ENCODE data around the gene KLHDC10. TPM values are rescaled to one million over a fixed set of nuclear protein-coding genes. Genes with fewer than 3 reads are reported as not detected.
A peak's percentile ranks its signal among the peaks of the same experiment; 100 is the strongest.
"Not testable (repeated sequence)": the region's sequence is repeated elsewhere in the genome, so short reads cannot be mapped to it uniquely, and the experiment has no call there.

The KLHDC10 gene
- total RNA-seq, 1 donor from 2014 or later: 33.1 TPM

DNA sequence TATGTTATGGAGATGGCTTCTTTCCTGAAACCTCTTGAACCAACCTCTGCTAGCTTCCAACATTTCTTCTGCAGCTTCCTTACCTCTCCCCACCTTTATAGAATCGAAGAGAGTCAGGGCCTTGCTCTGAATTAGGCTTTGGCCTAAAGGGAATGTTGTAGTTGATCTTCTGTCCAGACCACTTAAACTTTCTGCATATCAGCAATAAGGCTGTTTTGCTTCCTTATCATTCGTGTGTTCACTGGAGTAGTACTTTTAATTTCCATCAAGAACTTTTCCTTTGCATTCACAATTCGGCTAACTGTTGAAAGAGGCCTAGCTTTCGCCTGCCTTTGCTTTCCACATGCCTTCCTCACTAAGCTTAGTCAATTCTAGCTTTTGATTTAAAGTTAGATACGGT, 48.0 kb downstream of the KLHDC10 start:
- no peak for DNase-seq (ENCODE audit: low spot score)

DNA sequence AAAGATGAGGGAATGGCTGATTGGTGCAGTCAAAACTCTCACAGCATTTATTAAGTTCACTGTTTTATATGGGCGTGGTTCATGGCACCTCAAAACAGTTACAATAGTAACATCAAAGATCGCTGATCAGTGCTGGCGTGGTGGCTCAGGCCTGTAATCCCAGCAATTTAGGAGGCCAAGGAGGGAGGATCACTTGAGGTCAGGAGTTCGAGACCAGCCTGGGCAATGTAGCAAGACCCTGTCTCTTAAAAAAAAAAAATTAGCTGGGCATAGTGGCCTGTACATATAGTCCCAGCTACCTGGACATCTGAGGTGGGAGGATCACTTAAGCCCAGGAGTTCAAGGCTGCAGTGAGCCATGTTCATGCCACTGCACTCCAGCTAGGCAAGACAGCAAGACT, 48.5 kb downstream of the KLHDC10 start:
- DNase-seq (ENCODE audit: low spot score): no peak

DNA sequence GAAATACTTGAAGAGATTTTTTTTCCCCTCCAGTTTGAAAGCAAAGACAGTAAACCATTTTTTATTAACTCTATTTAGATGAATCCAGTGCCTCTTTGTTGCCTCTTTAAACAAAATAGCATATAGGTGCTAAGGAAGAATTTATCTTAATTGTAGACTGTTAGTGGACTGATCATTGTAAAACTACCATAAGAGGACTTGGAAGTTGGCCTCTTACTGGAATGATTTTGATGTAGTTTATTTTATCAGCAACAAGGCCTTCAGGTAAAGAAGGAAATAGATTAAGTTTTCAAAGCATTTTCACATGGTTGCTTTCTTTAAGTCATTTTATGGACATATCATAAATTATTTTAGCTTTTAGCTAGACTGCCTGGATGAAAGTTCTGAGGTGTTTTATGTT, 53.2 kb downstream of the KLHDC10 start:
- no peak for DNase-seq (ENCODE audit: low spot score)

DNA sequence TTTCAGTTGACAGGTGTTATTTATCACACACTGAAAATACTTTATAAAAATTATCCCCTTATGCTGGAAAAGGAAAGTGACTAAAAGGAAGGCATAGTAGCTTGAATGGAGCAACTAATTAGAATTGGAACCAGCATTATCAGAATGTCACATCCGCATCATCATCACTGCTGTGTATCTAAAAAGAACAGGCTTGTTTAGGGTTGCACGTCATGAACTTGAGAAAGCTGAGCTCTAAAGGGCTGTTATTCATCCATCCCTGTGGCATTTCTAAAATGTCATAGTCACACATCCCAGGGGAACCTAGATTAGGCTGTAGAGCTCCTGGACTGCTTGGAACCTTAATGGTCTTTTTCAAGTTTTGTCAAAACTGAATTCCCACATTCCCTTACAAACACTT, 54.4 kb downstream of the KLHDC10 start:
- no peak for DNase-seq (ENCODE audit: low spot score)

DNA sequence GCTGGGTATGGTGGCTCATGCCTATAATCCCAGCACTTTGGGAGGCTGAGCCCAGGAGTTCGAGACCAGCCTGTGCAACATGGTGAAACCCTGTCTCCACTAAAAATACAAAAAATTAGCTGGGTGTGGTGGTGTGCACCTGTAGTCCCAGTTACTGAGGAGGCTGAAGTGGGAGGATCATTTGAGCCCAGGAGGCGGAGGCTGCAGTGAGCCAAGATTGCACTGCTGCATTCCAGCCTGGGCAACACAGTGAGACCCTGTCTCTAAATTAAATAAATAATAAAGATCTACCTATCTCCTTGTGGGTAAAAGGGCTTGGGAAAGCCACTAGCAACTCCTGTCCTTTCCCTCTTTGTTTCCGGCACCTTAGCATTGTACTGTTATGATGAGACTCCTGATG, 56.5 kb downstream of the KLHDC10 start:
- not testable (repeated sequence) for DNase-seq (ENCODE audit: low spot score)

DNA sequence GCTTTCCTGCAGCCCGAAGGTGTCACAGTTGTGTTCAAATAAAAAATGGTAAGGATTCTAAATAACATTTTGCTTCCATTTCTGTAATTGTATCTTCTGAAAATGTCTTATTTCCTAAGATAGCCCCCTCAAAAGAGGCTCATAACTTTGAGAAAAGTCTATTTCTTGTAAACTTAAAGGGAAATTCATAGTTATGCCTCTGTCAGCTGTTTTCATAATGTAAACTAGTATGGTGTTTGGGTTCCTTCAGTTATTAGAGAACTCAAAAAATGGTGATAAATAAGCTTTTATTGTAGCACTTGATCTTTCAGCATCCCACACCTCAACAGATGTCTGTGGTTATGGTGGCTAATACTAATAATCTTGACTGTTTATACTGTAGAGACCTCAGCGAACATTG, 57.1 kb downstream of the KLHDC10 start:
- DNase-seq (ENCODE audit: low spot score): no peak

DNA sequence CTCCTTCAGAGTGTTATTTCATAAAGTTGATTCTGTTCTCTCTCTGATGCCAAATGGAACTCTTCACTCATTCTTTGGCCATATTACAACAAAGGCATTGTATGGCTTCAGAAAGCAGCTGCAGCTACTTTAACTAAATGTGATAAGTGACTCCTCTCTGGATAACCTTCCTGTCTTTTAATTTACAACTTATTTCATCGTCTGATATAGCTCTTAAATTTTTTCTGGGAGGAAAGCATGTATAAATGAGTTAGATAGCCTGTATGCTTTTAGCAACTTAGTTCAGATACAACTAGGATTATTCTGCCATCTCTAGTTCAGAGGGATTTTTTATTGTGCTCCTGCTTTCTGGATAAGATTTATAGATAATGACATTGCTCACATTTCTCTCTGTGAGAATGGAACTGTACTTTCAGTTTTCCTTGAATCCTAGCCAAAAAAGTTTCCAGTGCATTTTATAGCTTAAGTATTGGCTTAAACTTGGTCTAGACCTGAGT, 57.5 kb downstream of the KLHDC10 start:
- no peak for DNase-seq (ENCODE audit: low spot score)

DNA sequence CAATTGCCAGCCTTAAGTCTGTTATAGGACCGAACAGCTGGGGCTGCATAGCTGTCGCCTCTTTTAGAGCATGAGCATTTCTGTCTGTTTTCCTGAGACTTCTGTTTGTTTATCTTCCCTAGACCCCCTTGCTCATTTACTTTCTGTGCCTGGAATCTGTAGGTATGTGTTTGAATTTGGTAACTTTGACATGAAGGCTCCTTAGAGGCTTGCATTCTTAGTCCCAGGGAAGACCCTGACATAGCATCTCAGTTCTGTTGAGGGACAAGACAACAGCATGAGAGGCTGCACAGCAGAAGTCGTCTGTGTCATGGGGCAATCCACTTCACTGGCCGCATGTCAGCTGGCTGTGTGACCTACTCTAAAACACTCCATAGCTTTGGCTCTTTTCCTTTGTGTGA, 58.7 kb downstream of the KLHDC10 start:
- no peak for DNase-seq (ENCODE audit: low spot score)

DNA sequence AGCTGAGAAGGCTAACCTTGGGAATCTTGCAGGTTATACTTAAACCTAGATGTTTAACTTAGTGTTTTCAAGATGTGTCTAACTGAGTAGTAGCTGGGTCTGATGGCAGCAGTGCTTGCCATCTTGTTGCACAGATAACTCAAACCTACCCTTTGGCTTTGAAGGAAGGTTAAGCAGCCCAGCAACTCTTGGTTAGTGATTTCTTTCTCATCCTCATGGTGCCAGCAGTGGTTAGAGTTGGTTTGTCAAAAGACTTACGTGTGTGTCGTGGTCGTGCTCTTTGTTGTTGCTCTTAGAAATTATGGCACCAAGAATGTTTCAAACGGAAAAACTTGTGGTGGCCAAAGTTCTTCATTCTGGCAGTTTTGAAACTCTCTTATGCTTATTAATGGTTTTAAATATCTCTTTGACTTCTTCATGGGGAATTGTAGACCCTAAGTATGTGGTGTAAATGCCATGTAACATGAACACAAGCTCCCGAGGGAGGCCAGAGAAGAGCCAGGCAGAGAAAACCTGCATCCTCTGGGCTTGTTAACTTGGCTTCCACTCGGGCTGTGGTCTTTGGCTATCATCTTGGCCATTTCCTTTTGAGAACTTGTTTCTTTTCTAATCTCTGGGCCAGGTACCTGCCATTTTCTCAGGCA, 61.0 kb downstream of the KLHDC10 start:
- DNase-seq (ENCODE audit: low spot score): no peak

DNA sequence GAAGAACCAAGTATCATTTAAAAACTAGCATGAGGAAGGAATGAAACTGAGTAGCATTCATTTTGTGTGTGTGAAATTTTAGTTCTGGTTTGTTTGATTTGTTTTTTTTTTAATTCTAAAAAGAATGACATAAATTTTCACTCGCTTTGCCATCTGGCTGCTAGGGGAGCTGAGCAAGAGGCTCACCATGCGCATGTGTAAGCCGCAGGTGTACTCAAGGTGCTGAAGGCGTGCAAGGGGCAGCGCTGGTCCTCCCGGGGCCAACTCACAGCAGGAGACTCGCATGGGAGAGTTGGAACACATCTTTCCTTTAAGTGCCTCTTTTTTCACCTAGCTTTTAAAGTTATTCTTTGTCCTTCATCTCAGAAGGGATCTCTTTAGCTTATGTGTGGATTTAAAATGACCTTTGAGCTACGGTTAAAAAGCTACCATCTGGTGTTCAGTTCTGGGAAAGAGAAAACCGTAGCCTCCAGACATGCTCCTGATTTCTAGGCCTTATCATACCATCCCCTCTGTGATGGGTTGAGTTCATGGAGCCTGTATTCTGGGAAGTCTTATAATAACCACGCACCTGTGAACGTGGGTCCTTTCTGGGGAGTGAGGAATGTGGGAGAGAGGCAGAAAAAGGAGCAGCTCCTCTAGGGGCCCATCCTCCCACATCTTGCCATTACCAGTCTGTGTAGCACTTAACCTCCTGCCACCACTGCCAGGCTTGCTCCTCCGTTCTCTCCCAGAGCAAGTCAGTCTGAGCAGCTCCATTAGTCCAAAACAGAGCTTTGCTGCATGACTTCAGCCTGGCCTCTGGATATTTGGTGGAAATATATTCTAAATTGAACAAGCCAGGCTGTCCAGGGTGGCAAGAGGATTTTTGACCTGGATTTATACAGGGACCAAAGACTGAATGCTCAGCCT, 61.9 kb downstream of the KLHDC10 start:
- no peak for DNase-seq (ENCODE audit: low spot score)

DNA sequence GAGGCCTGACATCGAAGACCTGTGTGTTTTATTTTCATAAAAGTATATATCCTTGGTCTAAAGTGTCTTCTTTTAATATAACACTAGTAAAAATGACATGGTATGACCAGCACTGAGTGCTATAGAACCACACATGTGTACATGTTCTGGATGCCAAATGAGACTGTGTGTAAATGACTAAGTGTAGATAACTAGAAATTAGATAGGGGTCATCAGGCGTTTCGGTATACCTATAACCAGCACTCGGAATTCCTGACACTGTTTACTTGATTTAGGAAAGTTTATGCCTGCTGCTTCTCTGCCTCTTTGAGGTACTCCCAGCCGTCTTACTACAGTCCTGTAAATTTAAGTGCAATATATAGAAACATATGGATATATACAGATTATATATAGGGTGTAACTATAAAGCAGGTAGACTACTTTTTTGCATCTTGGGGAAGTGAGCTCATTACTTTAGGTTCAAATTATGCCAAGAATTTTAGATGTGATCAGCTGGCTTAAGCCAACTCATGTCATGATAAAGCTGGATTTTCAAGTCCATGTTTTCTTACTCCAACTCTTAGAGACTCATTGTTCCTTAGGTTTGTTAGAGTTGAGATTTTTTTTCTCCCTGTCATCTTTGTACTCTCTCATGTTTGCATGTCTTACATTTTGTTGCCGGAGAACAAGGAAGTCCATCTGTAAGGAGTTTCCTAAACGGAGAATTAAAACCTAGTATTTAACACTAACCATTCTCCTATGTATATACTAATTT, 62.9 kb downstream of the KLHDC10 start:
- DNase-seq (ENCODE audit: low spot score): no peak

DNA sequence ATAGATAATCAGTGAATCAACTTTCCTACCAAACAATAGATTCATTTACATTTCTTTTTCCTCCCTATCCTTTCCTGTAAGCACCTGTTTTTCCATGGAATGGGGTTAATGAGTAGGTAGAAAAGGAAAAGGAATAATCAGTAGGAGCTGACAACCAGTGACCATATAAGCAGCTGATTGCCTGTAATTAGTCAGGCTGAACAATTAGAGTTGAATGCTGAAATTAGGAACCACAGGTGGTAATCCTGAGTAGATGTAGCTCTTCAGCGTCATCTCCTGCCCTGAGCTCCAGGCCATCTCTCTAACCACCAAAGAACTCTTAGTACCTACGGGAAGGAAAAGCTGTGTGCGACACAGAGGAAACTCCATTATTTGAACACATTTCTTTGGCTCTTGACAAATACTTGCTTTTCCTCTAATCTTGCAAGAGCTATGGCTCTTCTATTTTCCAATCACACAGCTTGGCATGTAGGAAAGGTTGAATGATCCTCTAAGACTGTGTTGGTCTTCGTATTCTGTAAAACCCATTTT, 63.8 kb downstream of the KLHDC10 start:
- DNase-seq (ENCODE audit: low spot score): no peak

DNA sequence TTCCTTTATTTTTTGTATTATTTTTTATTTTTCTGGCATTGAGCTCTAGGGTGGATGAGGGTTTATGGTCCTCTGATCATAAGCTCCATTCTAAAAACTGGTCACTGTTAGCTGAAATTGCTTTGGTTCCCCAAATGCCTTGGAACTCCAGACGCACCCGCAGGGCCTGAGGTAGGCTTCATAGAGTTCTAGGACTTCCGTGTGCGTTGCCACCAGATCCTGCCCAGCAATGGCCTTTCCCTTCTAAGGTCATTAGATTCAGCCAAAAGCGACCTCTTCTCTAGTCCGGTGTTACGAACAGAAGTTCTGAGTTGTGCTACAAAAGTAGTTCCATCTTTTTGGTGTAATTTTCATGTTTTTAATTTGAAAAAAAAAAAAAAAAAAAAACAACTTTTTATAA, 64.4 kb downstream of the KLHDC10 start:
- no peak for DNase-seq (ENCODE audit: low spot score)

DNA sequence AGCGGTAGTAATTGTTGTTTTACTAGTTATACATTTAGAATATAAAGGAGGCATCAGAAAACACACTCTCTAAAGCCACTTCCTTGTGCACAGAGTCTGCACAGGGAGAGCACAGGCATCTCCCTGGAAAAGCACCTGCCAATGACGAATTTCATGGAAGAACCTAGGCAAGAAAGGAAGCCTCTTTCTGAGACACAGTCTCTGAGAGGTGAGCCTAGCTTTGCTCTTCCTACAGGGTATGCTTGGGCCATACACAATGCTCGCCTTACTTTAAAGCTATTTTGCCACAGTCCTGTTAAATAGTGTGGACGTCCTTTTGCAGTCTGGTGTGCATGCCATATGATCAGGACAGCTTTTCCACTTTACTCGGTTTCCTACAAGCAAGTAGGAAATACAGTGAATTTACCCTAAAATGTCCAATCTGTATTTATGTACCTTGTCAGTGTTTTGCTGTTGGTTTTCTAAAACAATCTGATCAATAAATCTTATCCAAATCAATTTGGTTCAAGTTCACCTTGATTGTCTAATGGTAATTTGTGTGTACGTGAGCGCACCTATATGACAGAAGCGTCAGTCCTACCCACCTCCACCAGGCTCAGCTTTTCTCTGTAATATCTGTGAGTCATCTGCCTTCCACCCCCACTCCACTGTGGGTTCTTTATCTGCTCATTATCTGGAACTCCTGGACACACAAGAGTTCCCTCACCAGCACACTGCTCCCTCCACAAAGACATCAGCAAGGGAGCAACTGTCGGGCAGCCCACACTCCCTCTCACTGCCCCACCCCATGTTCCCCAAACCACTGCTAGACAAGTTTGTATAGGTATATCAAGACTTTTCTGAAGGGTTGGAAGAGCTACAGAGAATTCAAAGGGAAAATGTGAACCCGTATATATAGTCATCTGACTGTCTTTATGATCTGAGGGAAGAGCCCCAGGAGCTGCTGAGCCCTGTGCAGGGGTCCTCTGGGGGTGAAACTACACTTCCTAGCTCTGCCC, 65.2 kb downstream of the KLHDC10 start:
- no peak for DNase-seq (ENCODE audit: low spot score)

DNA sequence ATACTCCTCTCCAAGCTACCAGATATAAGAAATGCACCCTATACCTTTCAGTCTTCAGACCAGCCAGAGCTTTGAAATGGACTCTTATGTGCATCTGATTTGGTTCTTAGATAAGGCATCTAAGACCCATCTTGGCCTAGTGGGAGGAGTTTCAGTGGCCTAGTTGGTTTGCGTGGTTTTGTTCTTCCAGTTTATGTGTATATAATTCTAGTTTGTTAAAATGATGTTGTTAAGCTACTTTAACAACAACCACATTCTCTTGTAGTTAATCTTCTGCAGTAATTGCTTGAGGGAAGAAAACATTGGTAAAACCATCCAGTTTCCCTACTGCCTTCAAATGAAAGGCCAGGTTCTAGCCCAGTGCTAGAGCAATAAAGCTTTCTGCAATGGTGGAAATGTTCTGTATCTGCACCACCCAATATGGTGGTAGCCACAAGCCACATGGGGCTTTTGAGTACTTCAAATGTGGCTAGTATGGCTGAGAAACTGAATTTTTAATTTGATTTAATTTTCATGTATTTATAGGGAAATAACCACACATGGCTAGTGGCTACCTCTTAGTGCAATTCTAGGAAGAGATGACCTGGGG, 66.3 kb downstream of the KLHDC10 start:
- DNase-seq (ENCODE audit: low spot score): no peak

DNA sequence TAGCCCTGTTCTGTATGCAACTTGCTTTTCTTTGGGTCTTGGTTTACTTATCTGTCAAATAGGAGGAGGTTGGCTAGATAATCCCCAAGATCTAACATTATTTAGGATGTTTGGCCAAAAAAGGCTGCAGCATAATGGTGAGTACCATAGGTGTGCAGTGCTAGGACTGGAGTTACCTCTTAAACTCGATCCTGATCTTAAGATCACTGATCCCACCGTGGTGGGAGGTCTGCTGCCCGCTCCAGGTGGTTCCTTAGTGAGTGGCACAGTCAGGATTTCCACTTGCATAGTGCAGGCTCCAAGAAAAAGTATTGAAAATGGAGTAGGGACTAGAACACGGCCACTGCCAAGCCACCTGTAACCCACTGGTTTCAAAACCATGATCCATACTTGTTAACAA, 66.9 kb downstream of the KLHDC10 start:
- no peak for DNase-seq (ENCODE audit: low spot score)

DNA sequence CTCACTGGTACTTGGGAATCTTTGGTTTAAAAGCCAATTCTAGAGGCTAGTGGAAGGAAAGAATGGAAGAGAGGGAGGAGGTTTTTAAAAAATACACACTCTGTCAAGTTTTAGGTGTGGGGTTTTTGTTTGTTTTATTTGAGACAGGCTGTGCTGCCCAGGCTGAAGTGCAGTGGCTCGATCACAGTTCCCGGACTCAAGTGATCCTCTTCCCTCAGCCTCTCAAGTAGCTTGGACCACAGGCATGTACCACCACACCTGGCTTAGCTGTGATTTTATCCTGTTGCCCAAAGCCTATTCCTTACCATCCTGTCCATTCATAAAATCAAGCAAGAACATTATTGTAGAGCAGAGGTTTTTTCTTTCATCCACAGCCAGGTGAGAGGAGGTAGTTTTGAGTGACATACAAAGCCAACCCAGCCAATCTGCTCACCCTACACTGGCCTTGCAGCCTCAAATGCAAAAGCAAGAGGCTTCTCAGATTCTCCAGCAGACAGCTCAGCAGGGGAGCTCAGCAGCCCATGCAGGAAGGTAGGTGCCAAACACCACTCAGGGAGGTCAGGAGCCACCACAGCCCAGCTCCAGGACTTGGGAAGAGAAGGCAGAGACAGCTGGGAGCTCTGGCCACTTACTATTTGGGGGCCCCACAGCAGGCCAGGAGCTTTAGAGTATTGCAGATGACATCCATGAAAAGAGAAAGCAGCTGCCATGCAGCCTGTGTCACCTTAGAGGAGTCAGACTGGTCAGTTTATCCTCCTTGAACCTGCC, 69.0 kb downstream of the KLHDC10 start:
- no peak for DNase-seq (ENCODE audit: low spot score)

DNA sequence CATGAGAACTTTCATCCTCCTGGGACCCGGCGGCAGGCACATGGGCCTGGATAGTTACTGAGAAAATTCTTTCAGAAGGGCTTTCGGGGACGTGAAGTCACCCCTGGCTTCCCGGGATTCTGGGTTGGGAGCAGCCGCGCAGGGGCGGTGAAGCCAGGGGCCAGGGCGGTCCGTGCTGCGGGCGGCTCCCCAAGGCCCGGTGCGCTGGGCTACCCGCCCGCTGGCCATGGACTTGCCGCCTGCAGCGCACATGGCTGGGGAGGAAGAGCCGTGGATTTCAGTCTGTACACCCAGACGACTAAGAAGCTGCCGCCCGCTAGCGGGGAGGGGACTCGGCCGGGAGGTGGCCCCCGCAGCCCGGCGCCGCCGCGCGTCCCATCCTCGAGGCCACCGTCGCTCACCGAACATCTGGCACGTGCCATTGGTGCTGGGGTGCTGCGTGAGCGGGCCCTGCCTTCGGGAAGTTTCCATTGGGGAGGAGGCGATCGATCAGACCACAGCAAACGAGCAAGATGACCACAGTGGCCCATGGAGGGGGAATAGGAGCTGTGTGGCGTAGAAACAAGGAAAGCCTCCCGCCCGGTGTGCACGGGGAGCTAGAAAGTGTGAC, 70.3 kb downstream of the KLHDC10 start:
- DNase-seq (ENCODE audit: low spot score): no peak

DNA sequence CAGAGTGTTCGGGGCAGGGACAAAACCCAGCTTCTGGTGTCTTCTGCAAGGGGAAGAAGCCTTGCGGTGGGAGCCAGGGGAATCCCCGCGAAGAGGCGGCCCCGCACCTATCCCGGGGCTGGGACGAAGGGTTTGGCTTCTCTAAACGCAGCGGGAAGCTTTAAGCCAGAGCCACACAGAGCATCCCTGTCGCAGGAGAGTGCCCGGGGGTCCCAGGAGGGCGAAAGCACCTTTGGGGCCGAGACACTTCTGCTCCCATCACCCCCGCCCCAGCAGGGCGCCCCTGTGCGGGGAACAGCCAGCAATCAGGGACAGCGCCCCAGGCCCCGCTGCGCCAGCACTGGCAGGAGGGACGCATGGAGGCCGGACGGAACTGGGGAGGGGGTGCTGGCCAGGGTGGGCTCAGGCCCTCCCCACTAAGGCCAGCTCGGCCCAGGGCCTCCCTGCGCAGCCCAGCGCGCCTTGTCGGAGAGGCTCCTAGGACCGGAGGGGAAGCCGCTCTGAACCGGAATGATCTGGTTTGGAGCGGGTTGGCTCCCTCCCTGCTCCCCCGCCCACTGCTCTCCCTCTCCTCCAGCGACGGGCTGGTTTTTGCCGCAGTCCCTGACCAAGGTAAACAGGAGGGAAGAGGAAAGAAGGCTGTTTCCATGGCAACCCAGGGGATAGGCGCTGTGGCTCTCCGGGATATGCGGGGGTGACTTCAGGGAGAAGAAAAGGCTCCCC, 71.0 kb downstream of the KLHDC10 start:
- DNase-seq (ENCODE audit: low spot score): peak; percentile 90

All from ureter (tissue), 1 donor.